Measurements from ENCODE around the gene AK4. TPM values are rescaled to one million over a fixed set of nuclear protein-coding genes. Genes with fewer than 3 reads are reported as not detected.

Gene AK4
- total and polyA plus RNA-seq, 2 of the 4 experiments (the other 2 are of a cell fraction) = 12.4 to 30.3 TPM

DNA sequence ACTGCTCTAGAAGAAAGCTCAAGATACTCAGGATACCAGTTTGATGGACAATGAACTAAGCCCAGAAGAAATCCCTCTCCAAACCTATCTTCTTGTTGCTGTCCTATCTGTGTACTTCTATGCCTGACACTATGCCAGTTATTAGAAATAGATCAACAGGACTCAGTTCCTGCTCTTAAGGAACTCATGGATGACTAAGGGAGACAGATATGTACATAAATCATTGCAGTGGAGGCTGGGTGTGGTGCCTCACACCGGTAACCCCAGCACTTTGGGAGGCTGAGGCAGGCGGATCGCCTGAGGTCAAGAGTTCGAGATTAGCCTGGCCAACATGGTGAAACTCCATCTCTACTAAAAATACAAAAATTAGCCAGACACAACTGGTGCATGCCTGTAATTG, 42.4 kb upstream of the AK4 start:
- Histone ChIP-seq H3K9ac (ENCODE audit: low read depth, low read length) (no peak overlapping the region), H3K4me1 (ENCODE audit: control insufficient read depth, insufficient read depth, low read length) (no peaks in the 10 kb centered on the region), H3K27me3 (ENCODE audit: control insufficient read depth, insufficient read depth, low read length) (peaks cover 1% of the 10 kb centered on the region; the same call in 1 of the 2 replicates), H3K56ac (ENCODE audit: extremely low read depth, insufficient read depth, low read length) (no peak overlapping the region), H2BK120ac (ENCODE audit: low read depth, low read length) (no peak overlapping the region), H3K4ac (ENCODE audit: low read depth, low read length) (no peak overlapping the region), H4K8ac (ENCODE audit: low read depth in 2 of 2, low read length in 2 of 2) (no peak overlapping the region), H3K36me3 (ENCODE audit: control insufficient read depth, insufficient read depth, low read length) (no peaks in the 10 kb centered on the region), H3K4me3 (ENCODE audit: insufficient read depth, low read depth, low read length) (no peak overlapping the region), H4K91ac (ENCODE audit: insufficient read depth, low read depth, low read length) (no peak overlapping the region), H2AK9ac (replicated peaks; ENCODE audit: low read depth, low read length, poor library complexity) (no peak overlapping the region), H3K9me3 (ENCODE audit: control insufficient read depth, insufficient read depth, low read length) (no peaks in the 10 kb centered on the region), H2AFZ (replicated peaks; ENCODE audit: low read length, poor library complexity) (no peak overlapping the region), H2BK15ac (ENCODE audit: low read depth, low read length) (no peak overlapping the region), H2BK5ac (ENCODE audit: low read depth, low read length, poor library complexity, severe bottlenecking) (no peak overlapping the region), H4K20me1 (ENCODE audit: insufficient read depth, low read length) (no peaks in the 10 kb centered on the region), H3K27ac (ENCODE audit: insufficient read depth, low read length) (no peak overlapping the region), H2AK5ac (ENCODE audit: low read depth, low read length) (no peak overlapping the region), H3K4me2 (ENCODE audit: low read depth, low read length) (no peak overlapping the region), H3K23ac (ENCODE audit: low read depth, low read length) (no peak overlapping the region), H3K14ac (replicated peaks; ENCODE audit: low read depth, low read length) (no peak overlapping the region), H3K18ac (ENCODE audit: low read depth, low read length) (no peak overlapping the region), H2BK20ac (ENCODE audit: low read depth, low read length) (no peak overlapping the region), H3K9me1 (ENCODE audit: insufficient read depth, low read length) (no peaks in the 10 kb centered on the region), H4K5ac (ENCODE audit: low read depth, low read length) (no peak overlapping the region), H3K79me1 (ENCODE audit: low read depth in 1 of 2, low read length in 2 of 2) (no peaks in the 10 kb centered on the region)
- WGBS, 2 experiments (ENCODE audit: extremely low coverage in 2 of 2, insufficient read length in 1 of 2) = no CpG with 5 or more reads among the region's 4 CpGs
- in situ Hi-C loops (cut with MboI; ENCODE audit: low sequenced_read_pairs) = no loop called here
- POLR2A ChIA-PET (ENCODE audit: unreplicated experiment) = no interaction called here
- no peak for TF ChIP-seq SMC3 (IDR thresholded peaks at IDR 0.05; ENCODE audit: low read depth, low read length)
- TF ChIP-seq RFX5 (IDR thresholded peaks at IDR 0.05; ENCODE audit: low read depth, low read length) = no peak
- TF ChIP-seq MAFK (IDR thresholded peaks at IDR 0.05; ENCODE audit: low read depth, low read length) = no peak
- TF ChIP-seq BHLHE40 (IDR thresholded peaks at IDR 0.05; ENCODE audit: low read depth, low read length) = no peak
- TF ChIP-seq, protein P1, sequence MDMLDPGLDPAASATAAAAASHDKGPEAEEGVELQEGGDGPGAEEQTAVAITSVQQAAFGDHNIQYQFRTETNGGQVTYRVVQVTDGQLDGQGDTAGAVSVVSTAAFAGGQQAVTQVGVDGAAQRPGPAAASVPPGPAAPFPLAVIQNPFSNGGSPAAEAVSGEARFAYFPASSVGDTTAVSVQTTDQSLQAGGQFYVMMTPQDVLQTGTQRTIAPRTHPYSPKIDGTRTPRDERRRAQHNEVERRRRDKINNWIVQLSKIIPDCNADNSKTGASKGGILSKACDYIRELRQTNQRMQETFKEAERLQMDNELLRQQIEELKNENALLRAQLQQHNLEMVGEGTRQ (IDR thresholded peaks at IDR 0.05; ENCODE audit: low read depth, low read length) = no peak
- TF ChIP-seq RAD21 (IDR thresholded peaks at IDR 0.05; ENCODE audit: low read length) = no peak
- TF ChIP-seq CEBPB (IDR thresholded peaks at IDR 0.05; ENCODE audit: low read depth, low read length) = no peak
- TF ChIP-seq CHD1 (IDR thresholded peaks at IDR 0.05; ENCODE audit: low read depth, low read length) = no peak
- no peak for TF ChIP-seq MAZ (IDR thresholded peaks at IDR 0.05; ENCODE audit: borderline replicate concordance, low read depth, low read length)
- TF ChIP-seq FOS (IDR thresholded peaks at IDR 0.05; ENCODE audit: low read depth, low read length) = no peak
- TF ChIP-seq, protein P2, sequence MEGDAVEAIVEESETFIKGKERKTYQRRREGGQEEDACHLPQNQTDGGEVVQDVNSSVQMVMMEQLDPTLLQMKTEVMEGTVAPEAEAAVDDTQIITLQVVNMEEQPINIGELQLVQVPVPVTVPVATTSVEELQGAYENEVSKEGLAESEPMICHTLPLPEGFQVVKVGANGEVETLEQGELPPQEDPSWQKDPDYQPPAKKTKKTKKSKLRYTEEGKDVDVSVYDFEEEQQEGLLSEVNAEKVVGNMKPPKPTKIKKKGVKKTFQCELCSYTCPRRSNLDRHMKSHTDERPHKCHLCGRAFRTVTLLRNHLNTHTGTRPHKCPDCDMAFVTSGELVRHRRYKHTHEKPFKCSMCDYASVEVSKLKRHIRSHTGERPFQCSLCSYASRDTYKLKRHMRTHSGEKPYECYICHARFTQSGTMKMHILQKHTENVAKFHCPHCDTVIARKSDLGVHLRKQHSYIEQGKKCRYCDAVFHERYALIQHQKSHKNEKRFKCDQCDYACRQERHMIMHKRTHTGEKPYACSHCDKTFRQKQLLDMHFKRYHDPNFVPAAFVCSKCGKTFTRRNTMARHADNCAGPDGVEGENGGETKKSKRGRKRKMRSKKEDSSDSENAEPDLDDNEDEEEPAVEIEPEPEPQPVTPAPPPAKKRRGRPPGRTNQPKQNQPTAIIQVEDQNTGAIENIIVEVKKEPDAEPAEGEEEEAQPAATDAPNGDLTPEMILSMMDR (conservative IDR thresholded peaks at IDR 0.05; ENCODE audit: low read depth, low read length) = no peak
- TF ChIP-seq POLR2A (IDR thresholded peaks at IDR 0.05; ENCODE audit: low read depth, low read length) = no peak
- TF ChIP-seq MXI1 (IDR thresholded peaks at IDR 0.05; ENCODE audit: borderline replicate concordance, low read depth, low read length) = no peak
- TF ChIP-seq, protein P3, sequence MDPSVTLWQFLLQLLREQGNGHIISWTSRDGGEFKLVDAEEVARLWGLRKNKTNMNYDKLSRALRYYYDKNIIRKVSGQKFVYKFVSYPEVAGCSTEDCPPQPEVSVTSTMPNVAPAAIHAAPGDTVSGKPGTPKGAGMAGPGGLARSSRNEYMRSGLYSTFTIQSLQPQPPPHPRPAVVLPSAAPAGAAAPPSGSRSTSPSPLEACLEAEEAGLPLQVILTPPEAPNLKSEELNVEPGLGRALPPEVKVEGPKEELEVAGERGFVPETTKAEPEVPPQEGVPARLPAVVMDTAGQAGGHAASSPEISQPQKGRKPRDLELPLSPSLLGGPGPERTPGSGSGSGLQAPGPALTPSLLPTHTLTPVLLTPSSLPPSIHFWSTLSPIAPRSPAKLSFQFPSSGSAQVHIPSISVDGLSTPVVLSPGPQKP (IDR thresholded peaks at IDR 0.05; ENCODE audit: borderline replicate concordance, low read depth, low read length) = no peak
- TF ChIP-seq NFE2L2 (IDR thresholded peaks at IDR 0.05; ENCODE audit: low read depth, low read length) = no peak
- TF ChIP-seq RCOR1 (IDR thresholded peaks at IDR 0.05; ENCODE audit: insufficient replicate concordance, low read length) = no peak
- CTCF ChIA-PET = no interaction called here
- no TSS peak for BruUV-seq (replicated peaks)
- dilution Hi-C loops (cut with HindIII; ENCODE audit: low sequenced_read_pairs, unreplicated experiment) = no loop called here
- no peak for DNase-seq
- no peak for ATAC-seq (ENCODE audit: low read depth)
- intact Hi-C loops (cut with micrococcal nuclease) = no loop called here

Data from IMR-90 (cell line).